ENCODE results near the gene MARK2. TPM values are rescaled to one million over a fixed set of nuclear protein-coding genes. Genes with fewer than 3 reads are reported as not detected.

MARK2 gene
- total RNA-seq, 4 donors from 2014 or later: 34.7 to 82.9 (median 72.1) TPM

DNA sequence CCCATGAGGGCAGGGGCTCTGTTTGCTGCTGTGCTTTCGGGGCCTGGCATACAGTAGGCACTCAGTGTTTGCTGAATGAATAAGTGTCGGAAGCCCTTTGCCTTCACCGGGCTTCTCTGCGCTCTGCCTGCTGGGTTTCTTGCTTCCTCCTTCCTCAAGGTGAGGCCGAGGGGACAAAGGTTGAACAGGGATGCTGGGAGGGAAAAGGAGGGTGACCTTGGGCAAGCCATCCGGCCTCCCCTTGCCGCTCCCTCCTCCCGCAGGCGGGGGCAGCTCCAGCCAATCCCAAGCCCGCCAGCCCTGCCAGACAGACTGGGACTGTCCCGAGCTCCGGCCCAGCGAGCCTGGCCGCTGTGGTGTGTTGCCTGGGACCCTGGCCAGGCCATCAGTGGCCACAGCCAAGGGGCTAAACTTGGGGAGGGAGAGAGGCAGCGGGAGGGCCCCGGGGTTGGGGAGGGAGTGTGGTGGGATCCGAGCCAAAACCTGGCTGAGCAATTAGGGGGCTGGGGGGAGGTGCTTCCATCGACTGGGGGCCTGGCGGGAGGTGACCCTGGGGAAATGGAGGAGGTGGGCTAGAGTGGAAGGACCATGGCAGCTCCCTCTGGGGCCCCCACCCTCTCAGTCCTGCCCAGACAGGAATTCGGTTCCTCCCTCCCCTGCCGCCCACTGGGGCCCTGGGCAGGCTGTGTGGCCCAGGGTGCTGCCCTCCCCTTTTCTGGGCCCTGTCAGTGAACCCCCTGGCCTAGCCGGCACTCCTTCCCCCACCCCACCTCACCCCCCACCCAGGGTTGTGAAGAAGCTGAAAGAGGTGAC, 81.4 kb downstream of the MARK2 start:
- H3K27me3 ChIP-seq: no peaks in the 10 kb centered on the region
- peak overlapping the region in 2 of 4 donors; percentile 48 for H3K4me3 ChIP-seq
- no peaks in the 10 kb centered on the region for H3K9me3 ChIP-seq
- TF ChIP-seq POLR2A (IDR thresholded peaks at IDR 0.05): peak; percentile 61 to 68
- TF ChIP-seq, protein P1, sequence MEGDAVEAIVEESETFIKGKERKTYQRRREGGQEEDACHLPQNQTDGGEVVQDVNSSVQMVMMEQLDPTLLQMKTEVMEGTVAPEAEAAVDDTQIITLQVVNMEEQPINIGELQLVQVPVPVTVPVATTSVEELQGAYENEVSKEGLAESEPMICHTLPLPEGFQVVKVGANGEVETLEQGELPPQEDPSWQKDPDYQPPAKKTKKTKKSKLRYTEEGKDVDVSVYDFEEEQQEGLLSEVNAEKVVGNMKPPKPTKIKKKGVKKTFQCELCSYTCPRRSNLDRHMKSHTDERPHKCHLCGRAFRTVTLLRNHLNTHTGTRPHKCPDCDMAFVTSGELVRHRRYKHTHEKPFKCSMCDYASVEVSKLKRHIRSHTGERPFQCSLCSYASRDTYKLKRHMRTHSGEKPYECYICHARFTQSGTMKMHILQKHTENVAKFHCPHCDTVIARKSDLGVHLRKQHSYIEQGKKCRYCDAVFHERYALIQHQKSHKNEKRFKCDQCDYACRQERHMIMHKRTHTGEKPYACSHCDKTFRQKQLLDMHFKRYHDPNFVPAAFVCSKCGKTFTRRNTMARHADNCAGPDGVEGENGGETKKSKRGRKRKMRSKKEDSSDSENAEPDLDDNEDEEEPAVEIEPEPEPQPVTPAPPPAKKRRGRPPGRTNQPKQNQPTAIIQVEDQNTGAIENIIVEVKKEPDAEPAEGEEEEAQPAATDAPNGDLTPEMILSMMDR (IDR thresholded peaks at IDR 0.05): no peak
- H3K36me3 ChIP-seq: no peaks in the 10 kb centered on the region
- peak overlapping the region; percentile 38 to 91 (median 74) for H3K27ac ChIP-seq
- peaks cover 11 to 63% (median 28%) of the 10 kb centered on the region in 4 donors for H3K4me1 ChIP-seq
- DNase-seq: peak in 2 of 3 donors; percentile 89 to 92

DNA sequence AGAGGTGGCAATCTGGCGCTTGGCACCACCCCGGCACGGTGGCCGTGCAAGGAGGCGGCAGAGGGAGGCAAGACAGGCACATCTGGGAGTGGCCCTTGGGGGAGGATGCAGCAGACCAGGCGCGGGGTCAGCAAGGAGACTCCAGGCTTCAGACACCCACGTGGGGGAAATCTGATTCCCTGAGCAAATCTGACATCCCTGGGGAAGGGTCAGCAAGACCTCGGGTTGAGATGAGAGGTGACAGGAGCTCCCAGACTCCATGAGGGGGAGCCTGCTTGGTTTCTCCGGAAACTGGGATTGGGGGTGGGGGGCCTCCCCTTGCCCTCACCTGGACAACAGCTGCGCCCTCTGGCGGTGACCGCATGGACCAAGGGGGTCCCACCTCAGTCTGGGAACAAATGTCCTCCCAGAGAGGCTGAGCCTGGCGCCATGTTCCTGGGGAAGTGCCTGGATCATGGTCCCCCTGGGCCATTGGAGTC, 82.1 kb downstream of the MARK2 start:
- H3K36me3 ChIP-seq: no peaks in the 10 kb centered on the region
- peak overlapping the region in 1 of 4 donors; percentile 83 for H3K27ac ChIP-seq
- no peaks in the 10 kb centered on the region for H3K9me3 ChIP-seq
- peak in 1 of 3 donors; percentile 42 for DNase-seq
- TF ChIP-seq, protein P1 (IDR thresholded peaks at IDR 0.05): peak; percentile 8 to 48 (median 26)
- no peak for TF ChIP-seq POLR2A (IDR thresholded peaks at IDR 0.05)
- no peaks in the 10 kb centered on the region for H3K27me3 ChIP-seq
- peaks cover 11 to 56% (median 24%) of the 10 kb centered on the region in 4 donors for H3K4me1 ChIP-seq
- H3K4me3 ChIP-seq: no peak overlapping the region

DNA sequence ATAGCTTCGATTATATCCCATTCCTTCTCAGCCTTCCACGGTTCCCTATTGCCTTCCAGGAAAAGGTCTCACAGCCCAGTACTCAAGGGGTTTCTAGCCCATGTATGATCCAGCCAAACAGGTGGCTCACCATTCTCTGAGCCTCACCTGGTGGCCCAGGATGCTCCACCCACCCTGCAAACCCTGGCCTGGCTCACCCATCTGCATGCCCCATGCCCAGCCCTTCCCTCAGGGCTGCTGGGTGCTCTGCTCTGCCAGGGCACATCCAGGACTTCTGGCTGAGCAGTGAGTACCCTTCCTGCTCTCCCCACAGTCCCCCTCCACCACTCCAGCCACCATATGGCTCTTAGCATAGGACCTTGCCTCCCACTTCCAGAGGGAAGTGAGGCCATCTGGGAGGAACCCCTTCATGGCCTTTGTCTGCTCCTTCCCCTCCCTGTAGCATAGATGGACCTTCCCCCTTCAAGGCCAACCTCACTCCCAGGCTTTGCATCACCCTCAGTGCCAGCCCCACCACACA, 83.8 kb downstream of the MARK2 start:
- H3K36me3 ChIP-seq: no peaks in the 10 kb centered on the region
- H3K9me3 ChIP-seq: no peaks in the 10 kb centered on the region
- no peaks in the 10 kb centered on the region for H3K27me3 ChIP-seq
- no peak overlapping the region for H3K27ac ChIP-seq
- H3K4me3 ChIP-seq: no peak overlapping the region
- DNase-seq: no peak
- H3K4me1 ChIP-seq: peaks cover 7 to 41% (median 13%) of the 10 kb centered on the region in 4 donors
- TF ChIP-seq POLR2A (IDR thresholded peaks at IDR 0.05): no peak
- TF ChIP-seq, protein P1 (IDR thresholded peaks at IDR 0.05): no peak

DNA sequence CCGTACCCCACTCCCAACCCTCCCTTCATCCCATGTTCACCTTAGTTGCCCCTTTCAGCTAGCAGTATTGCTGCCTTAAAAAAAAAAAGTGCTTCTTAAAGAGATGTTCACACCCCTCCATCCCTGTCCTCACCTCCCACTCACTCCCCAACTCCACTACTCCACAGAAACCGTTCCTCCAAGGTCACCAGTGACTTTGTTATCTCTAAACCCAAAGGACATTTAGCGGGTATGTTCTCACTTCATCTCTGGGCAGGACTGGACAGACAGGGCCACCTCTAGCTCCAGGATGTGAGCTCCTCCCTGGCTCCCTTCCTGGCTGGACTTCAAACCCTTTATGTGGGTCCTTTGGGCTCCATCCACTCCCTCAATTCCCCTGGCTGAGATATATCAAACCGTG, 84.4 kb downstream of the MARK2 start:
- Histone ChIP-seq H3K4me3 (no peak overlapping the region), H3K27ac (no peak overlapping the region), H3K9me3 (no peaks in the 10 kb centered on the region), H3K4me1 (peaks cover 5 to 35% (median 11%) of the 10 kb centered on the region in 4 donors), H3K27me3 (no peaks in the 10 kb centered on the region), H3K36me3 (no peaks in the 10 kb centered on the region)
- DNase-seq: no peak
- TF ChIP-seq, protein P1 (IDR thresholded peaks at IDR 0.05): no peak
- TF ChIP-seq POLR2A (IDR thresholded peaks at IDR 0.05): no peak

DNA sequence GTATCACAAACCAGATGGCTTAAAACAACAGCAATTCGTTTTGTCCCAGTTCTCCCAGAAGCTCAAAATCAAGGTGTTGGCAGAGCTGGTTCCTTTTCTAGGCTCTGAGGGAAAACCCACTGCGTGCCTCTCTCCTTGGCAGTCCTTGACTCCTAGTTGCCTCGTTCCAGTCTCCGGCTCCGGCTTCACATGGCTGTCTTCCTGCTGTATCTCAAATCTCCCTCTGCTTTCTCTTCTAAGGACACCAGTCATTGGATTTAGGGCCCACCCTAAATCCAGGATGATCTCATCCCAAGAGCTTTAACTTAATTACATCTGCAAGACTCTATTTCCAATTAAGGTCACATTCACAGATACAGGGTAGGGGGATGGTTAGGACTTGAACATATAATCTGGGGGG, 90.7 kb downstream of the MARK2 start:
- H3K36me3 ChIP-seq: no peaks in the 10 kb centered on the region
- no peak overlapping the region for H3K4me3 ChIP-seq
- TF ChIP-seq, protein P1 (IDR thresholded peaks at IDR 0.05): no peak
- no peak for TF ChIP-seq POLR2A (IDR thresholded peaks at IDR 0.05)
- H3K4me1 ChIP-seq: no peaks in the 10 kb centered on the region
- no peaks in the 10 kb centered on the region for H3K9me3 ChIP-seq
- H3K27ac ChIP-seq: no peak overlapping the region
- DNase-seq: no peak
- no peaks in the 10 kb centered on the region for H3K27me3 ChIP-seq

Data from Peyer's patch (tissue), 4 donors.